Activated naive CD8-positive, alpha-beta T cell treated with anti-CD3 and anti-CD28 coated beads, Interleukin-2, amount 50 U/mL, for 16 hours (primary cell): ENCODE measurements around the gene SLC9C2.
A peak's percentile ranks its signal among the peaks of the same experiment; 100 is the strongest.
"Not testable (repeated sequence)": the region's sequence is repeated elsewhere in the genome, so short reads cannot be mapped to it uniquely, and the experiment has no call there.

Experiments
- DNase-seq: peaks from one replicate; pipeline ENCODE4 v3.0.0-alpha.2; 2020; ENCODE audit warnings: low read depth, low spot score

SLC9C2 gene

GRCh38 chr1:173489149-173489600 is 113.7 kb downstream of the SLC9C2 start:
- no peak for DNase-seq

GRCh38 chr1:173488001-173488400 is 114.9 kb downstream of the SLC9C2 start:
- DNase-seq, result no peak

- no peak for DNase-seq
Observed at GRCh38 chr1:173485401-173485800, 117.5 kb downstream of the SLC9C2 start.

- no peak for DNase-seq
Observed at GRCh38 chr1:173484276-173484675, 118.6 kb downstream of the SLC9C2 start.

GRCh38 chr1:173482683-173483082 is 120.2 kb downstream of the SLC9C2 start:
- no peak for DNase-seq

GRCh38 chr1:173481195-173481772 is 121.6 kb downstream of the SLC9C2 start:
- DNase-seq, result no peak

- no peak for DNase-seq
Observed at GRCh38 chr1:173479649-173480048, 123.2 kb downstream of the SLC9C2 start.

- DNase-seq, result no peak
Observed at GRCh38 chr1:173478094-173478674, 124.7 kb downstream of the SLC9C2 start.

GRCh38 chr1:173477286-173478093 is 125.4 kb downstream of the SLC9C2 start, which contains the start of gene PRDX6:
Gene PRDX6, plus strand, starts transcription at chr1:173477335. Its CDS starts 63 bp downstream, at chr1:173477398.
- peak; percentile 69 for DNase-seq

GRCh38 chr1:173476665-173477285 is 126.1 kb downstream of the SLC9C2 start:
- peak; percentile 13 for DNase-seq

- no peak for DNase-seq
Observed at GRCh38 chr1:173476197-173476664, 126.6 kb downstream of the SLC9C2 start.

GRCh38 chr1:173475564-173476196 is 127.2 kb downstream of the SLC9C2 start:
- DNase-seq, result no peak

GRCh38 chr1:173474780-173475421 is 128.0 kb downstream of the SLC9C2 start:
- not testable (repeated sequence) for DNase-seq

- DNase-seq, result no peak
Observed at GRCh38 chr1:173474097-173474779, 128.6 kb downstream of the SLC9C2 start.

- no peak for DNase-seq
Observed at GRCh38 chr1:173473599-173474011, 129.3 kb downstream of the SLC9C2 start.

GRCh38 chr1:173470608-173471007 is 132.3 kb downstream of the SLC9C2 start:
- no peak for DNase-seq

- DNase-seq, result no peak
Observed at GRCh38 chr1:173469656-173470055, 133.2 kb downstream of the SLC9C2 start.

- DNase-seq, result no peak
Observed at GRCh38 chr1:173467426-173467825, 135.4 kb downstream of the SLC9C2 start.

- DNase-seq, result not testable (repeated sequence)
Observed at GRCh38 chr1:173464185-173464584, 138.7 kb downstream of the SLC9C2 start.

GRCh38 chr1:173462666-173463065 is 140.2 kb downstream of the SLC9C2 start:
- not testable (repeated sequence) for DNase-seq
